HFF-Myc (cell line): ENCODE results near the gene PIK3R3.
A peak's percentile ranks its signal among the peaks of the same experiment; 100 is the strongest.

Experiments used
- DNase-seq: peaks from one replicate; pipeline ENCODE4 v3.0.0-alpha.2; 2011; ENCODE audit warnings: low read depth; ENCODE audit errors: extremely low read depth
- H3K4me3 ChIP-seq: replicated peaks from 2 replicates; pipeline ENCODE4 v1.5.1; 2011; ENCODE audit warnings: low read depth, mild to moderate bottlenecking, control low read depth, low read length
- TF ChIP-seq, protein P1 (sequence below): IDR thresholded peaks from 2 replicates; pipeline ENCODE4 v1.5.1; 2012; ENCODE audit warnings: mild to moderate bottlenecking, low read depth, low read length, control low read depth; ENCODE audit errors: missing control alignments

Gene PIK3R3

DNA sequence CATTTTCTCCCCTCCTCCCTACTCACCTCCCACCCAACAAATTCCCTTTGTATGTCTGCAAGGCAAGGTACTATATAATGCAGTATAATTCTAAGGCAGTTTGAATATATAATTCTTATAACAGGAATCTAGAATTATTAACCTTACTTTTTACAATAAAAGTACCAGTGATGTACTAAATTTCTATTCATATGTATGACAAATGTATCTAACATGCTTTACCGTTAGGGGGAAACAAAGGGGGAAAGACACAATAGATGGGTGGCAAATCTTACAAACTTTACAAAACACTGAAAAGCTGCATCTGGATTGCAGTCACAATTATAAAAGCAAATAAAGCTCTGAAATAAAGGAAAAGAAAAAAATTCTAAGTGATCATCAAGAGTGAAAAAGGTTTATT lies 2.3 kb downstream of the PIK3R3 start:
- TF ChIP-seq, protein P1, sequence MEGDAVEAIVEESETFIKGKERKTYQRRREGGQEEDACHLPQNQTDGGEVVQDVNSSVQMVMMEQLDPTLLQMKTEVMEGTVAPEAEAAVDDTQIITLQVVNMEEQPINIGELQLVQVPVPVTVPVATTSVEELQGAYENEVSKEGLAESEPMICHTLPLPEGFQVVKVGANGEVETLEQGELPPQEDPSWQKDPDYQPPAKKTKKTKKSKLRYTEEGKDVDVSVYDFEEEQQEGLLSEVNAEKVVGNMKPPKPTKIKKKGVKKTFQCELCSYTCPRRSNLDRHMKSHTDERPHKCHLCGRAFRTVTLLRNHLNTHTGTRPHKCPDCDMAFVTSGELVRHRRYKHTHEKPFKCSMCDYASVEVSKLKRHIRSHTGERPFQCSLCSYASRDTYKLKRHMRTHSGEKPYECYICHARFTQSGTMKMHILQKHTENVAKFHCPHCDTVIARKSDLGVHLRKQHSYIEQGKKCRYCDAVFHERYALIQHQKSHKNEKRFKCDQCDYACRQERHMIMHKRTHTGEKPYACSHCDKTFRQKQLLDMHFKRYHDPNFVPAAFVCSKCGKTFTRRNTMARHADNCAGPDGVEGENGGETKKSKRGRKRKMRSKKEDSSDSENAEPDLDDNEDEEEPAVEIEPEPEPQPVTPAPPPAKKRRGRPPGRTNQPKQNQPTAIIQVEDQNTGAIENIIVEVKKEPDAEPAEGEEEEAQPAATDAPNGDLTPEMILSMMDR = no peak
- DNase-seq = no peak
- H3K4me3 ChIP-seq = peak overlapping the region; percentile 68

DNA sequence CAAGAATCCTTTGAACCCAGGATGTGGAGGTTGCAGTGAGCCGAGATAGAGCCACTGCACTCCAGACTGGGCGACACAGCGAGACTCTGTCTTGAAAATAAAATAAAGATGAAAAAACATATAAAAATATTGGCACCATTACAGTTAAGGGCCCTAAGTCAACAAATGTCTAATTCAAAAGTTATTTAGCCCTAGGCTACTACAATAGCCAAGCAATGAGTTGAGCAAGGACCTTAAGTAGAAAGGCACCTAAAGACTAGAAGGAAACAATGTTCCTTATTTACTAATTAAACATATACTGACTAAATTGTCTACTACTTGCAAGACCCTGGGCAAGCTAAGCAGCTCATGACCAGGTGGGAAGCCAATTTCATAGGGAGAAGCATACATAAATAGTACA lies 4.1 kb downstream of the PIK3R3 start:
- no peak for DNase-seq
- TF ChIP-seq, protein P1 = no peak
- no peak overlapping the region for H3K4me3 ChIP-seq

DNA sequence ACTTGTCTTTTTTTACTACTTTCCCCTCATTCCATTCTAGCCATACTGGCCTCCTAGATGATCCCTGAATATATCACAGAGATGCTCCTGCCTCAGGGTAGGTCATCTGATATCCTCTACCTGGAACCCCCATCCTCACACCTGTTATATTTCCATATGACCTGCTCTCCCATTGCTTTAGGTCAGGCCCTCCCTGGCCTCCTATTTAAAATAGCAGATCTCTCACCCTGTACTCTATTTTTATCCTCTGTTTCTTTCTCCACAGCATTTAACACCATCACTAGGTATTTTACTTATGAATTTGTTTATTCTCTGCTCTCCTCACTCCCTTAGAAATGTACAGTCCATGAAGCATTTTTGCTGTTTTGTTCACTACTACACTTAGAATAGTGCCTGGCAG lies 13.6 kb downstream of the PIK3R3 start:
- no peak overlapping the region for H3K4me3 ChIP-seq
- TF ChIP-seq, protein P1 = no peak
- DNase-seq = no peak

DNA sequence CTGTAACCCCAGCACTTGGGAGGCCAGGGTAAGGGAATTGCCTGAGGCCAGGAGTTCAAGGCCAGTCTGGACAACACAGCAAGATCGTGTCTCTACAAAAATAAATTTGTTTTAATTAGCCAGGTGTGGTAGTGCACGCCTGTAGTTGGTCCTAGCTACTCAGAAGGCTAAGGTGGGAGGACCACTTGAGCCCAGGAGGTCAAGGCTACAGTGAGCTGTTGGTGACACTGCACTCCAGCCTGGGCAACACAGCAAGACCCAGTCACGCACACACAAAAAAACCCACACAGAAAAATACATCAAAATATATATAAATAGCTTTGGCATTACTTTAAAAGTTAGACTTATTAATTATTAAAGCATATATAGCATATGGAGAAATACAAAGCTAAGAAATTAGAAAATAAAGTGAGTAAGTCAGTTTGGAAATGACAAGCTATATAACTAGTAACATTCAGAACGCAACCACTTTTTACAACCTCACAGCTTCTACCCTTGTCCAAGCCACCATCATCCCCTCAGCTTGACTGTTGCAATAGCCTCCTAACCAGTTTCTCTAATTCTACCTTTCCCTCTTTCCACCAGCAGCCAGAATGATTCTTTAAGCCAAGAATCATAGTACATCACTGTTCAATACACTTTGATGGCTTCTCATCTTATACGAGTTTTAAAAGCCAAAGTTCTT lies 14.5 kb downstream of the PIK3R3 start:
- H3K4me3 ChIP-seq = no peak overlapping the region
- TF ChIP-seq, protein P1 = no peak
- DNase-seq = no peak

DNA sequence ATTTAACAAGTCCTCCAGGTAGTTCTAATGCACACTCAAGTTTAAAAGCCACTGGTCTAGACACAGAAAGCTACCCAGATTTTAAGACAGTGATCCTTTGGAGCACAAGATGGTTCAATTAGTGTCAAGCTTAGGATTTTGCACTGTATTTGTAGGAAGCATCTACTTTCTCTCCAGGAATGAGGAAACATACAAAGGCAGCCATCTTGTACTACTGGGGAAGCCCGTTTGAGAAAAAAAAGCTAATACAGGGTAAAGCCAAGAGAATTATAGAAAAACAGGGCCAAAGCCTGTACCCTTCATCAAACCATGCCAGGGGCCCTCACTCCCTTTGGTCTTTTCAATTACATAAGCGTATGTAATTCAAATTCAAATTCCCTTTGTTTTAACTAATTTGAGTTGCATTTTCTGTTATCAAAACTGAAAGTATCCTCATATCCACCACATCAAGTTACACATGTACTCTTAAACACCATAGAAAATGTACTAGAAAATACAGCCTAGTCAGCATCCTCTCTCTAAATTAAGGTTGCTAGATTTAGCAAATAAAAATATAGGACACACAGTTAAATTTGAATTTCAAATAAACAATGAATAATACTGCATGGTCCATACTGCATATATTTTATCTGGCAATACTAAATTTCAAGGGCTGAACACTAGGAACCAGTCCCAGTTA lies 17.4 kb downstream of the PIK3R3 start:
- H3K4me3 ChIP-seq = no peak overlapping the region
- TF ChIP-seq, protein P1 = no peak
- no peak for DNase-seq

DNA sequence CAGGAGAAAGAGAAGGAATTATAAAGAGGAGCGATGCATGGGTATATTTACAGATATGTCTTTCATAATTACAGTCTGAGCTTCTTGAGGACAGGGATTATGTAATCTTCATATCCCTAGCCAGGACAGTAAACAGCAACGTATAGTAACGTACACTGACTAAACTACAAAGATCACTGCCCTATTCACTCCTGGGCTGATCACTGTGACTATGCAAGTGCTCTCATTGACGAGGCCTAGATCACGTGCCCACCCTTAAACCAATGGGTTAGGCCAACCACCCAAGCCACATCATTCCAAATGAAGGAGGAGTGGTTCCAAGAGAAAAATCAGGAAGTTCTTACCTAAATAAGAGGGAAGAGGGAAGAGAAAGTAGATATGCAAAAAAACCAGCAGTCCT lies 18.5 kb downstream of the PIK3R3 start:
- DNase-seq = no peak
- no peak overlapping the region for H3K4me3 ChIP-seq
- TF ChIP-seq, protein P1 = no peak

DNA sequence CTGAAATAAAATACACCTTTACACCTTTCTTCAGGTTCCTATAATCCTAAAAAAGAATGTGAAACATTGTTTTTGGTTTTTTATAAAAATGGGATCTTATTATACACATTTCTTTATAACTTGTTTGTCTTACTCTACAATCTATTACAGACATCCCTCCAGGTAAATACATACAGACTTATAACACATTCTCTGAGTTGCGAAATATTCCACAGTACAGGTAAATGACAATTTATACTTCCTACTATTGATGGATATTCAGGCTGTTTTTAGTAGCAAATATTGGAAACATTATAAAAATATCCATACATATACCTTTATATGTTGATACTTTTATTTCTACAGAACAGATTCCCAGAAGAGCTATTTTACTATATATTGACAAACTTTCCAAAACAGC lies 20.3 kb downstream of the PIK3R3 start:
- no peak overlapping the region for H3K4me3 ChIP-seq
- DNase-seq = no peak
- TF ChIP-seq, protein P1 = no peak
